Activated CD8-positive, alpha-beta T cell treated with anti-CD3 and anti-CD28 coated beads, Interleukin-2, amount 10 ng/mL, durations not matched to agents 7 days and 5 days (primary cell): Measurements from ENCODE around the gene LRRC72. TPM values are rescaled to one million over a fixed set of nuclear protein-coding genes. Genes with fewer than 3 reads are reported as not detected.

Experiments used
- ATAC-seq: fragments of 150-1000 bp; cut with Tn5 transposase; one replicate; pipeline ENCODE4 v1.10.0; 2021; ENCODE audit warnings: moderate library complexity
- CTCF ChIA-PET: fragments of 350-600 bp; sonication (Branson Sonifier 250); formaldehyde crosslinking; loops from one replicate; lab custom pipeline; 2021; ENCODE audit warnings: antibody characterized with exemption; lab: Charles Lee
- POLR2A ChIA-PET: fragments of 350-600 bp; sonication (Branson Sonifier 250); formaldehyde crosslinking; loops from one replicate; lab custom pipeline; 2021; ENCODE audit warnings: antibody characterized with exemption; lab: Charles Lee
- DNase-seq: peaks from one replicate; pipeline ENCODE4 v3.0.0-alpha.2; 2020
- H3K27ac Mint-ChIP-seq: one replicate; pipeline ENCODE4 v1.8.0; 2021; ENCODE audit warnings: mild to moderate bottlenecking, mixed read lengths
- H3K27me3 Mint-ChIP-seq: one replicate; pipeline ENCODE4 v1.8.0; 2021; ENCODE audit warnings: low read depth, mixed read lengths
- H3K36me3 Mint-ChIP-seq: one replicate; pipeline ENCODE4 v1.8.0; 2021; ENCODE audit warnings: low read depth, mixed read lengths
- H3K4me1 Mint-ChIP-seq: one replicate; pipeline ENCODE4 v1.8.0; 2021; ENCODE audit warnings: low read depth, mixed read lengths
- H3K4me3 Mint-ChIP-seq: one replicate; pipeline ENCODE4 v1.8.0; 2021; ENCODE audit warnings: mild to moderate bottlenecking, mixed read lengths
- H3K9me3 Mint-ChIP-seq: one replicate; pipeline ENCODE4 v1.8.0; 2022; ENCODE audit warnings: mixed read lengths; ENCODE audit not compliant: insufficient read depth
- total RNA-seq, 2 experiments: library from RNA; stranded (reverse); gene quantifications; one replicate each; pipeline ENCODE4 v1.2.3, GENCODE V29; 2021

Gene LRRC72
- total RNA-seq, 2 experiments from 2014 or later, result not detected

- ATAC-seq, result no peak
- no peak for DNase-seq
- ChIA-PET CTCF (no interaction called here), POLR2A (no interaction called here)
- H3K27me3 Mint-ChIP-seq, result no peaks in the 10 kb centered on the region
- H3K4me3 Mint-ChIP-seq, result no peak overlapping the region
- no peaks in the 10 kb centered on the region for H3K36me3 Mint-ChIP-seq
- peaks cover 17% of the 10 kb centered on the region for H3K4me1 Mint-ChIP-seq
- H3K27ac Mint-ChIP-seq, result no peak overlapping the region
- H3K9me3 Mint-ChIP-seq, result no peaks in the 10 kb centered on the region
These were observed 33.0 kb downstream of the LRRC72 start for GRCh38 chr7:16559497-16560179.

DNA sequence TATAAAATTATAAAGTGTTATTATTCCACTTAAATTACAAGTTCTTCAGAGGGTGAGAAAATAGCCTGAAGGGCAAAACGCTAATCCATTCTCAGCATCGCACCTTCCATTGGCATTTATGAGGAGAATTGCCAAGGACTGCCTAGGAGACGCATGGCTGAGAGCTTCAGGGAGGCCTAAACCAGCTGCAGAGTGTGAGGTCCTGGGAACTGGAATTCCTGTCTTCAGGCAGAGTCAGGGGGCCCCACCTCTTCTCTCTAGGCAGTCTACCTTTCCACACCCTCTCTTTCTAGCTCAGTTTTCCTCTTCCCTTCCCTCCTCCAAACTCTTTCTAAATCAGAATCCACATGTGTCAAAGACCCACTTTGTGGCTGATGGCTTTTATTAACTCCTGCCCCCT is 35.3 kb downstream of the LRRC72 start:
- Mint-ChIP-seq H3K27ac (no peak overlapping the region), H3K4me3 (no peak overlapping the region), H3K36me3 (no peaks in the 10 kb centered on the region), H3K9me3 (no peaks in the 10 kb centered on the region), H3K4me1 (peaks cover 21% of the 10 kb centered on the region), H3K27me3 (no peaks in the 10 kb centered on the region)
- POLR2A ChIA-PET, result no interaction called here
- ATAC-seq (no peak), DNase-seq (no peak)
- CTCF ChIA-PET, result interaction anchor here (1.9 kb wide), 1 partner anchor 129 kb away, joined by 9 read pairs; no protein-coding TSS in a partner anchor

DNA sequence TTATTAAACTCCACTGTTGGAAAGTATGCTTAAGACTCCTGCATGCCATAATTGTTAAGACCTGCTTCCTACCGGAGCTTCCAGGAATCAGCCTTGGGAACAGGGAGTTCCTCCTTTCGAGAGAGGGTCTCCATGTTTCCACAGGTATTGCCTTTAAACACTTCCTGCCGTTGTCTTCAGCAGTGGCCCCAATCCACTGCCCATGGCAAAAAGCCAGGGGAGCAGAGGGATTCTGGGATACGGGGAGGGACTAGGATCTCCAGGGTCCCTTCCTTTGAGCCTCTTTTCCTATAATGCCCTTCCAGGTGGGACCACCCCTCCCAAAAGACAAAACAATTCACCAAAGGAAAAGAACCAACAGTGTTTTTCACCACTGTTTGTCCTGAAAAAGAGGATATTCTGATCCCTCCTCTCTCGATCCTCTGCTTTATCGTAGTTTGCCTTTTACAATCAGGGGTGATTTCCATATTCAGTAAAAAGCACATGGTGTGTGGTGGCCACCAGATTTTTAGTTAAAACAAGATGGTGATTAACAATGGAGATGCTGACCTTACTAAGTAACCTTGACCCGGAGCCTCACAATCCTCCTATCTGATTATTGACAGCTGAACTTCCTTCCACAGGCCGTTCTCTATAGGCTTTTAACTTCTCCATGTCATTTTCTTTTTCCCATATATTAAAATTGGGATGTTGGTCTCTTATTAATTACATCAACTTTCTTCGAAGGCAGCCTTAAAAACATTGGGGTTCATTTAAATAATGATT is 36.0 kb downstream of the LRRC72 start:
- Mint-ChIP-seq H3K27ac (no peak overlapping the region), H3K36me3 (no peaks in the 10 kb centered on the region), H3K4me3 (no peak overlapping the region), H3K4me1 (peaks cover 21% of the 10 kb centered on the region), H3K27me3 (no peaks in the 10 kb centered on the region), H3K9me3 (no peaks in the 10 kb centered on the region)
- ATAC-seq, result no peak
- no peak for DNase-seq
- CTCF ChIA-PET, result interaction anchor here (1.2 to 2.7 kb wide), 4 partner anchors 35 to 484 kb away, joined by 3 to 32 read pairs (median 11); no protein-coding TSS in a partner anchor
- POLR2A ChIA-PET, result interaction anchor here (1.2 kb wide), 1 partner anchor 142 kb away, joined by 4 read pairs; no protein-coding TSS in a partner anchor

DNA sequence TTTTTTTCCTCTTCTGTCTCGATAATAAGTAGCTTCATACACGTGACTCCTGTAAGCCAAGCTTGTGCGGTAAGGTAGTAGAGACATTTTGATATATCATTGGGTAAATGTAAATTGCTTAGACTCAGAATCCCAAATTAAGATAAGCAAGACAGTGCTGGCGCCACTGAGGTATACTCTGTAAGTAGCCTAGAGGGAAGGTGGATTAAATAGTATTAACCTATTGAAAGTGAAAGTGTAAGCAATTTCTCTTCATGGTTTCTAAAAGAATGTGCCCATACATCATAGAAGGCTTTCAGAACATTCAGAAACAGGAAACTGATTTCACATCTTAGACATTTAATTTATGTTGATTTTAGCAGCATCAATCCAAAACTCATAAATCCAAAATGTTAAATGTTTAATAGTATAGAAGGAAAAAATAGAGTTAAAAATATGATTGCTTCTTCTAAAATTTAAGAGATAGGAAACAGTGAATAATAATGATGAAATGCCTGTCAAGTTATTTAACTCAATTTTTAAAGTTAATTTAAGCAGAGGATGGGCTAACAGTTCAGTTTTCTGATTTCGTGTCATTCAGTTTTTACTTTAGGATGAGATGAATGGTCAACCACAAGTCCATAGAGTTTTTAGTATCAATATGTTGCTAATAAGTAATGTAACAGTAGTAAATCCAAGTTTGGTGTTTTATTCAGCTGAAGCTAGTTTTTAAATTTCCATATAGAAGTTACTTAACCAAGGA is 36.8 kb downstream of the LRRC72 start:
- Mint-ChIP-seq H3K4me1 (peaks cover 21% of the 10 kb centered on the region), H3K36me3 (no peaks in the 10 kb centered on the region), H3K27ac (peak overlapping the region; percentile 66), H3K27me3 (peaks cover under 1% of the 10 kb centered on the region), H3K4me3 (peak overlapping the region; percentile 58), H3K9me3 (no peaks in the 10 kb centered on the region)
- DNase-seq (no peak), ATAC-seq (peak; percentile 90)
- POLR2A ChIA-PET, result interaction anchor here (0.7 to 1.2 kb wide), 2 partner anchors 11 to 143 kb away, joined by 3 to 4 read pairs; no protein-coding TSS in a partner anchor
- CTCF ChIA-PET, result interaction anchor here (0.7 to 2.8 kb wide), 8 partner anchors 10 to 492 kb away, joined by 3 to 32 read pairs (median 8); no protein-coding TSS in a partner anchor

- no peaks in the 10 kb centered on the region for H3K9me3 Mint-ChIP-seq
- H3K4me1 Mint-ChIP-seq, result peaks cover 21% of the 10 kb centered on the region
- peak; percentile 36 for ATAC-seq
- ChIA-PET POLR2A (interaction anchor here (0.7 to 1.2 kb wide), 3 partner anchors 11 to 144 kb away, joined by 3 to 4 read pairs (median 3); no protein-coding TSS in a partner anchor), CTCF (interaction anchor here (0.7 to 3.5 kb wide), 31 partner anchors 7 to 492 kb away, joined by 3 to 83 read pairs (median 5); partner anchors contain the start of genes ANKMY2, CRPPA and SOSTDC1)
- peaks cover 3% of the 10 kb centered on the region for H3K27me3 Mint-ChIP-seq
- H3K4me3 Mint-ChIP-seq, result no peak overlapping the region
- H3K36me3 Mint-ChIP-seq, result no peaks in the 10 kb centered on the region
- peak overlapping the region; percentile 3 for H3K27ac Mint-ChIP-seq
- no peak for DNase-seq
These were observed 37.4 kb downstream of the LRRC72 start for GRCh38 chr7:16564023-16564380.

DNA sequence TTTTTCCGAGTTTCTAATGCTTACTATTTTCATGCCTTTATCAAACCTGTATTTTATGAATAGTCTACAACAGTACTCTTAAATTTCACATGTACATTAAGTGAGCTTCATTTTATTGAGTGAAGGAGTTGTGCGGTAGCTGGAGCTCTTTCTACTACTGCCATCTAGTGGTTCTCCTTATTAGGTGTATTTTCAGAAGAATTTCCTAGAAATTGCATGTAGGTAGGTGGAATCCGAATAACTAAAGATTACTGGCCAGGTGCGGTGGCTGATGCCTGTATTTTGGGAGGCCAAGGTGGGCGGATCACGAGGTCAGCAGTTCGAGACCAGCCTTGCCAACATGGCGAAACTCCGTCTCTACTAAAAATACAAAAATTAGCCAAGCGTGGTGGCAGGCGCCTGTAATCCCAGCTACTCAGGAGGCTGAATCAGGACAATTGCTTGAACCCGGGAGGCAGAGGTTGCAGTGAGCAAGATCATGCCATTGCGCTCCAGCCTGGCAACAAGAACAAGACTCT is 38.3 kb downstream of the LRRC72 start:
- no peak overlapping the region for H3K4me3 Mint-ChIP-seq
- H3K27ac Mint-ChIP-seq, result no peak overlapping the region
- H3K4me1 Mint-ChIP-seq, result peaks cover 21% of the 10 kb centered on the region
- H3K27me3 Mint-ChIP-seq, result peaks cover 3% of the 10 kb centered on the region
- H3K9me3 Mint-ChIP-seq, result no peaks in the 10 kb centered on the region
- POLR2A ChIA-PET, result interaction anchor here (0.6 to 1.4 kb wide), 4 partner anchors 18 to 145 kb away, joined by 3 to 4 read pairs (median 4); partner anchors contain the start of genes ANKMY2 and BZW2
- H3K36me3 Mint-ChIP-seq, result no peaks in the 10 kb centered on the region
- CTCF ChIA-PET, result interaction anchor here (0.6 to 3.5 kb wide), 47 partner anchors 8 to 493 kb away, joined by 3 to 83 read pairs (median 4); partner anchors contain the start of genes ANKMY2, CRPPA and SOSTDC1
- DNase-seq (peak; percentile 31), ATAC-seq (peak; percentile 62)

- Mint-ChIP-seq H3K4me1 (no peaks in the 10 kb centered on the region), H3K27ac (no peak overlapping the region), H3K27me3 (peaks cover 3% of the 10 kb centered on the region), H3K36me3 (no peaks in the 10 kb centered on the region), H3K9me3 (no peaks in the 10 kb centered on the region), H3K4me3 (no peak overlapping the region)
- DNase-seq, result no peak
- ChIA-PET POLR2A (interaction anchor here (0.7 kb wide), 1 partner anchor 74 kb away, joined by 3 read pairs; no protein-coding TSS in a partner anchor), CTCF (no interaction called here)
- no peak for ATAC-seq
These were observed 45.3 kb downstream of the LRRC72 start for GRCh38 chr7:16571941-16572340.

DNA sequence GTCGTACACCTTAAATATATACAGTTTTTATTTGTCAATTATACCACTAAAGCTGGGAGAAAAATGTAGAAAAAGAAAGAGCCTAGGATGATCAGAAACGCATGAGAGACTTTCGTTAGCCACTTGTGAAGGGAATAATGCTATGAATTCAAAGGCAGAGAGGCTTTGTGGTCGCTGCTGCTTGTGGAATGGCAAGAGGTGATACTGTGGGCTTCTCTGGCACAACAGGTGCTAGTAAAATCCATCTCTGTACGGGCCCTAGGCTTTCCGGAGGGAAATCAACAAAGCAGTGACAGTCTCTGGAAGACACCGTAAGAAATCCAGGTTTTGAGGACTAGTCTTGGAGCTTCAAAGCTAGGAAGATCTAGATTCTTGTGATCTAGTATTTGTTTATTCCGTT is 52.6 kb downstream of the LRRC72 start:
- ATAC-seq, result no peak
- H3K4me3 Mint-ChIP-seq, result no peak overlapping the region

GRCh38 chr7:16581286-16581685 is 54.7 kb downstream of the LRRC72 start:
- Mint-ChIP-seq H3K9me3 (no peaks in the 10 kb centered on the region), H3K4me1 (no peaks in the 10 kb centered on the region), H3K27ac (no peak overlapping the region), H3K36me3 (no peaks in the 10 kb centered on the region), H3K4me3 (no peak overlapping the region), H3K27me3 (no peaks in the 10 kb centered on the region)
- ATAC-seq (no peak), DNase-seq (no peak)
- ChIA-PET POLR2A (no interaction called here), CTCF (interaction anchor here (3.1 kb wide), 1 partner anchor 16 kb away, joined by 9 read pairs; no protein-coding TSS in a partner anchor)

More for the DNA sequence above, 52.6 kb downstream of the LRRC72 start:
- ChIA-PET CTCF (no interaction called here), POLR2A (no interaction called here)
- Mint-ChIP-seq H3K4me1 (no peaks in the 10 kb centered on the region), H3K27ac (no peak overlapping the region), H3K27me3 (no peaks in the 10 kb centered on the region), H3K9me3 (no peaks in the 10 kb centered on the region), H3K36me3 (no peaks in the 10 kb centered on the region)
- DNase-seq, result no peak

GRCh38 chr7:16583834-16584233 is 57.2 kb downstream of the LRRC72 start:
- ATAC-seq, result no peak
- no peaks in the 10 kb centered on the region for H3K27me3 Mint-ChIP-seq
- H3K27ac Mint-ChIP-seq, result no peak overlapping the region
- DNase-seq, result no peak
- H3K36me3 Mint-ChIP-seq, result no peaks in the 10 kb centered on the region
- H3K4me3 Mint-ChIP-seq, result no peak overlapping the region
- no peaks in the 10 kb centered on the region for H3K4me1 Mint-ChIP-seq
- ChIA-PET CTCF (no interaction called here), POLR2A (no interaction called here)
- H3K9me3 Mint-ChIP-seq, result no peaks in the 10 kb centered on the region

DNA sequence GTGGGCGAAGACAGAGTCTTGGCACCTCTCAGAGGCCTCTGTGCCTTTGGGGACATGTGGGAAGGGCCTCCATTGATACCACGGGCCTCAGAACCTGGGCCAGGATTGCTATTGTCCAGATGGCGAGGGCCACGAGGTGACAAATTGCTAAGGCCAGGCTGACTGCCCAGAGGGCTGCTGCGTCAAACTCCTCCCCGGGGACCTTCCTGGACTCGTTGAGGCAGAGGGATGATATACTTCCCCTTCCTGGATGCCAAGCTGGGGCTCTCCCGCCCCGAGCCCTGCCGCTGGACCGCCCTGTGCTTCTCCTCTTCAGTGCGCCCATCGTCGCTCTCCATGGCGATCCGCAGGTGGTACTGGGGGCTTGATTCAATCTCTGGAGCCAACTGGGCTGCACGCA is 58.9 kb downstream of the LRRC72 start:
- no peak overlapping the region for H3K27ac Mint-ChIP-seq
- ChIA-PET CTCF (no interaction called here), POLR2A (no interaction called here)
- no peaks in the 10 kb centered on the region for H3K9me3 Mint-ChIP-seq
- H3K36me3 Mint-ChIP-seq, result no peaks in the 10 kb centered on the region
- no peaks in the 10 kb centered on the region for H3K4me1 Mint-ChIP-seq
- no peak overlapping the region for H3K4me3 Mint-ChIP-seq
- no peaks in the 10 kb centered on the region for H3K27me3 Mint-ChIP-seq
- ATAC-seq (no peak), DNase-seq (no peak)
